DMS153 (cell line): ENCODE measurements around the gene GTF2H2.
"Not testable (repeated sequence)": the region's sequence is repeated elsewhere in the genome, so short reads cannot be mapped to it uniquely, and the experiment has no call there.

Experiments used
- DNase-seq: peaks from one replicate; lab custom pipeline; 2025; lab: John Stamatoyannopoulos, UW

GTF2H2 gene

DNA sequence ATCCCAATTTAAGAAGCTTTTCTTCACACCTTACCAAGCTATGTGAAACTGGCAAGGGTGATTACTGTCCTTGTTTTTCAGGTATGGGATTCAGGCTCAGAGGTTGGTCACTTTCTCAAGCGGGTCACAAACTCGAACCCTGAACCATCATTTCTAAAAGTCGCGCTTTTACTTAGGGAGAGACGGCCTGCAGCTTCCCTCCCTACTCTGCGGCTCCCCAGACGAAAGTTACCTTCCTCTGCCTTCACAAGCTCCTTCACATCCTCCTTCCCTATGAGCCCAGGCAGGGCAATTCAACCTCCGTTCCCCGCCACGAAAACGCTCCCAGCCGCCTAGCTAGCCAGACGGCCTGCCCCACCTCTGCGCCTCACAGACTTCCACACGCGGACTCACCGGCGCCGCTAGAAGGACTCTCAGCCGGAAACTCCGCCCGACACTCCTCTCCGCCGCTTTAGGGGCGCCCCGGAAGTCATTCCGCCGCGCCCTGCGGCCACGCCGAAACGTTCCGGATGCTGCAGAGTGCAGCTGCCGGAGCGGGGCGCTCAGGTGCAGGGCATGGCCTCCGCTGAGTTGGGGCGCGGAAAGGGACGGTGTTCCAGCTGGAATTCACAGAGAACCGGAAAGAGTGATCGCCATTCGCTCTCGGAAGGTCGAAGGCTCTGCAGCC lies at the start of gene GTF2H2:
GTF2H2 (minus strand) TSS at position 415 of the 667 bp plus-strand sequence. CDS start 4,913 bp downstream, outside the sequence.
- not testable (repeated sequence) for DNase-seq

DNA sequence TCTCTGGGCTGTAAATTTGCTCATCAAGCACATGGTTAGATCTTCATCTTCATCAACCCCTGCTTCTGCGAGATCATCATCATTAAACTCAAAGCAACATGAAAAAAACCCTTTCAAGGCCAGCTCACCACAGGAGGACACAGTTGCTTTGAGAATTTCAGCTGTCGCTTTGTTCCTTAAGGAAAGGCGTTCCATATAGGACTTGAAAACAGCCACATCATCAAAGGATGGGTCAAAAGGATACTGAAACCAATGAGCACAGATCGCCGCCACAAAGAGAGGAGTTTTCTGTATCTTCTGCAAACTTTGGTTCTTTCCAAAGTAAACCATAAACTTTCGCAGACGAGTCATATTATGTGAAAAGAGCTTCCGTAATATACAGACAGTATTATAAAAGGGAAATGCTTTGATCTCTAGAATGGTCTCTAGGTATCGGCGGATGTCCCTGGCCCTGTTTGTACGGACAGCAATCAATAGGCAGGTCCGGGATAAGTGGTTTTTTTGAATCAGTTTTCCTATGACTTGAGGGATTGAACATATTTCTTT lies 42.3 kb upstream of the GTF2H2 start:
- DNase-seq = not testable (repeated sequence)

GRCh38 chr5:71099996-71100395 lies 32.5 kb upstream of the GTF2H2 start:
- not testable (repeated sequence) for DNase-seq

- not testable (repeated sequence) for DNase-seq
These were observed 30.4 kb upstream of the GTF2H2 start for GRCh38 chr5:71097930-71098203.

GRCh38 chr5:71097173-71097929 lies 29.9 kb upstream of the GTF2H2 start:
- not testable (repeated sequence) for DNase-seq

GRCh38 chr5:71089773-71090172 lies 22.3 kb upstream of the GTF2H2 start:
- not testable (repeated sequence) for DNase-seq

DNA sequence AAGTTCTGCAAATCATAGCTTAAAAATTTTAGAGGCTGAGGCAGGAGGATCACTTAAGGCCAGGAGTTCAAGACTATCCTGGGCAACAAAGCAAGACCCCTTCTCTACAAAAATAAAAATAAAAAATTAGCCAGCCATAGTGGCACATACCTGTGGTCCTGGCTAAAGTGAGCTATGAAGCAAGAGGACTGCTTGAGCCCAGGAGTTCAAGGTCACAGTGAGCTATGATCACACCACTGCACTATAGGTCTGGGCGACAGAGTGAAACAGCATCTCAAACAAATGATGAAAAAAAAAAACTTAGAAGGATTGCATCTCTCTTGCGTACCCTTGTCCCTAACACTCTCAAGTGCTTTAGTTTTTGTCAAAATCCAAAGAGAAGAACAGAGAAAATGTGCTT lies 21.3 kb upstream of the GTF2H2 start:
- not testable (repeated sequence) for DNase-seq

GRCh38 chr5:71086145-71086544 lies 18.7 kb upstream of the GTF2H2 start:
- not testable (repeated sequence) for DNase-seq

GRCh38 chr5:71084280-71085063 lies 17.0 kb upstream of the GTF2H2 start:
- DNase-seq = not testable (repeated sequence)

DNA sequence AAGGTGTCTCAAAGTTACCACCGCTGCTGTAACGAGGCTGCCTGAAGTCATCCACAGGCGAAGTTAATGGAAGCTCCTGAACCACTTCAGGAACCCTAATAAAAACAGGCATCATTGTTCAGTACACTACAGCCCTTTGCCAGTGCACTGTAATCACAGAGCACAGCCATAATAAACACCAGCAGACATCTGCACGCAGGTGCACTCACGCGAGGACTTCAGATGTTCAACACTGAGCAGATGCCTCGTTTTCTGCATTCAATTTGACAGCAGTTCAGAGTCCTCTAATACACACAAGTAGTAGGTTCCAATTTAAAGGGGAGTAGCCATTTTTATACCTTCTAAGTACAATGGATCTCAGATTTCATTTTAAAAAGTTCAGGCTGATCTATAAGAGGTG lies 15.4 kb upstream of the GTF2H2 start:
- DNase-seq = not testable (repeated sequence)

- not testable (repeated sequence) for DNase-seq
These were observed 14.9 kb upstream of the GTF2H2 start for GRCh38 chr5:71082340-71082739.

DNA sequence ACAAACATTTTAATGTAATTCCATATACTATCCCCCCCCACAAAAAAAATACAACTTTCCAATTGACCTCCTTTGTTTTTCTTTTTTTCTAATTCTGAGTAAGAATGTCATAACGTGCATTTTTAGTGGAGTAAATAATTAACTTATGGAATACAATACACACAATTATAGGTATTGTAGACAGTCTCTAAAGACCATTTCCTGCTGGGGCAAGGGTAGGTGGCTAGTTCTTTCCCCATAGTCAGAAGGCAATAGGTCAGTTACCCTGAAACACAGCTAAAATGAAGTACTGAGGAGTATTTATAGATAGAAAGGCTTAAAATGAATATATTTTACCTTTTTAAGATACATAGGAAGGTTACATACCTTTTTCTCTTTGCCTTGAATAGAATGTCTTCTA lies 6.2 kb downstream of the GTF2H2 start:
- not testable (repeated sequence) for DNase-seq

- not testable (repeated sequence) for DNase-seq
These were observed 8.1 kb downstream of the GTF2H2 start for GRCh38 chr5:71059426-71059825.

DNA sequence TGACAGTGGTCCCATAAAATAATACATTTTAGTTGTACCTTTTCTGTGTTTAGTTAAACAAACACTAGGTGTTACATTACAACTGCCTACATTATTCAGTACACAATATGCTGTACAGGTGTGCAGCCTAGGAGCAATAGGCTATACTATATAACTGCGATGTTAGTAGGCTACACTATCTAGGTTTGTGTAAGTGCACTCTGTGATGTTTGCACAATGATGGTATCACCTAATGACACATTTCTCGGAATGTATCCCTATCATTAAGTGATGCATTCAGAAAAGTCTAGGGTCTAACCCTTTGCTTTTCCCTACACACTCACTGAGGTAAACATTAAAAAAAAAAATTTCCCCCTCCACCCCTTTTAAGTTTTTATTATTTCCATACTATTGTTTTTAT lies 22.7 kb downstream of the GTF2H2 start:
- DNase-seq = not testable (repeated sequence)

DNA sequence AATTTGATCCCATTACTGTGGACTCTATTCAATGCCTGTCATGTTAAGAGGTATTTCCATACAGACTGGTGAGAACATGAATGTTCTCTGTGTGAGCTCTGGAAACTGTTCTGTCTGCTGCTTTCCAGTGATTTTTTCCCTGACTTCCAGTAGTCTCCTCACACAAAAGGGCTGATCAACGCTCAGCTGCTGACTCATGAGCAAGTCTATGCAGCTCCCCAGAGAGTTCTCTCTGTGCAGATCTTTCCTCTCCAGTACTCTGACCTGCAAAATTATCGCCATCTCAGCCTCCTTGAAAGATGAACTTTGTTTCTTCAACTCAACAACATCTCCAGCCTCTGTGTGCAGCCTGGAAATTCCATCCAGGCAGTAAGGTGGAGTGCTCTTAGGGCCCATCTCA lies 23.3 kb downstream of the GTF2H2 start:
- DNase-seq = not testable (repeated sequence)

GRCh38 chr5:71031046-71031776 lies 36.3 kb downstream of the GTF2H2 start:
- DNase-seq = not testable (repeated sequence)

DNA sequence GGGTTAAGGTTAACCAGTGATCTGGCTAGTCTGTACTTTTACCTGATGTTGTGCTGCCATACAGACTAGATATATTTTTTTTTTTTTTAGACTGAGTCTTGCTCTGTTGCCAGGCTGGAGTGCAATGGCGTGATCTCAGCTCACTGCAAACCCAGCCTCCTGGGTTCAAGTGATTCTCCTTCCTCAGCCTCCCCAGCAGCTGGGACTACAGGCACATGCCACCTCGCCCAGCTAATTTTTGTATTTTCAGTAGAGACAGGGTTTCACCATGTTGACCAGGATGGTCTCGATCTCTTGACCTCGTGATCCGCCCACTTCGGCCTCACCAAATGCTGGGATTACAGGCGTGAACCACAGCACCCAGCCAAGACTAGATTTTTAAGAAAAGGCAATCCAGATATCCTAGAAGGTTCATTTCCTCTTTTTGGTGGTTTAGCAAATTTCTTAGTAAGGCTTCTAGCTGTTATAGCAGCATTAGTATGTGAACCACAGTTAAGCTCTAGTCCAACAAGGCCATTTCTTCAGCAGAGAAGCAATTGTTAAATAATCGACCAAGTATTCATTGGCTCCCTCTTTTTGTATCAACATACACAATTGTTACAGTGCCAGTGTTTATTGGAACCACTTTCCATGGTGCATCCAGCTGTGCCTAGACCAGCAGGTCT lies 42.1 kb downstream of the GTF2H2 start, which contains the start of gene NAIP:
NAIP (minus strand) TSS at position 51 of the 665 bp plus-strand sequence. CDS start 12,424 bp downstream, outside the sequence.
- DNase-seq = not testable (repeated sequence)

DNA sequence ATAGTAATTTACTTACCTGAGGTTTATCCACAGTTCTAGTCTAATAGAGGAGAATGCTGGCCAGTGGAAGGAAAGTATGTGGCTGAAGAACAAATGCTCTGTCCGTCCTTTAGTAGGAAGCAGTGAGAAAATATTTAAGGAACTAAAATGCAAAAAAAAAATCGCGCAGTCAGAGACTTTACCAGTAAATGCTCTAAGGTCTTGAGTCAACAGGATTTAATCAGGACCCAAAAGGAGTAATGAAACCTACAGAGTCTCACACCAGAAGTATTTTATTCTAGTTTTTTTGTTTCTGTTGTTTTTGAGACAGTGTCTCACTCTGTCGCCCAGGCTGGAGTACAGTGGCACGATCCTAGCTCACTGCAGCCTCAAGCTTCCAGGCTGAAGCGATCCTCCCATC lies 46.8 kb downstream of the GTF2H2 start:
- DNase-seq = not testable (repeated sequence)

- not testable (repeated sequence) for DNase-seq
These were observed 49.0 kb downstream of the GTF2H2 start for GRCh38 chr5:71018376-71019005.

- no peak for DNase-seq
These were observed 53.3 kb downstream of the GTF2H2 start for GRCh38 chr5:71014176-71014575.
